Tibial nerve (tissue), 3 donors: Measurements from ENCODE around the gene RB1.

ENCODE experiments used
- POLR2A ChIP-seq, 2 donors: fragments of 450-650 bp; IDR thresholded peaks; one replicate each; pipeline ENCODE4 v1.6.1; 2017; ENCODE audit warnings: antibody characterized with exemption in 2 of 2, mild to moderate bottlenecking in 2 of 2, moderate library complexity in 2 of 2
- TF ChIP-seq, protein P1 (sequence below), 5 experiments: fragments of 200-600 bp in 3 of 5; fragments of 450-650 bp in 2 of 5; sonication (generic) in 3 of 5; IDR thresholded peaks; one replicate each; pipeline ENCODE4 v1.5.1; 2016 to 2019; ENCODE audit warnings: antibody characterized with exemption in 5 of 5, mild to moderate bottlenecking in 3 of 5, moderate library complexity in 2 of 5

- TF ChIP-seq, protein P1, sequence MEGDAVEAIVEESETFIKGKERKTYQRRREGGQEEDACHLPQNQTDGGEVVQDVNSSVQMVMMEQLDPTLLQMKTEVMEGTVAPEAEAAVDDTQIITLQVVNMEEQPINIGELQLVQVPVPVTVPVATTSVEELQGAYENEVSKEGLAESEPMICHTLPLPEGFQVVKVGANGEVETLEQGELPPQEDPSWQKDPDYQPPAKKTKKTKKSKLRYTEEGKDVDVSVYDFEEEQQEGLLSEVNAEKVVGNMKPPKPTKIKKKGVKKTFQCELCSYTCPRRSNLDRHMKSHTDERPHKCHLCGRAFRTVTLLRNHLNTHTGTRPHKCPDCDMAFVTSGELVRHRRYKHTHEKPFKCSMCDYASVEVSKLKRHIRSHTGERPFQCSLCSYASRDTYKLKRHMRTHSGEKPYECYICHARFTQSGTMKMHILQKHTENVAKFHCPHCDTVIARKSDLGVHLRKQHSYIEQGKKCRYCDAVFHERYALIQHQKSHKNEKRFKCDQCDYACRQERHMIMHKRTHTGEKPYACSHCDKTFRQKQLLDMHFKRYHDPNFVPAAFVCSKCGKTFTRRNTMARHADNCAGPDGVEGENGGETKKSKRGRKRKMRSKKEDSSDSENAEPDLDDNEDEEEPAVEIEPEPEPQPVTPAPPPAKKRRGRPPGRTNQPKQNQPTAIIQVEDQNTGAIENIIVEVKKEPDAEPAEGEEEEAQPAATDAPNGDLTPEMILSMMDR (IDR thresholded peaks at IDR 0.05), result no peak
- TF ChIP-seq POLR2A (IDR thresholded peaks at IDR 0.05), result no peak
Measured at GRCh38 chr13:48320399-48320790, 16.8 kb downstream of the RB1 start.
